ENCODE data around the gene ACP1.

Gene ACP1

DNA sequence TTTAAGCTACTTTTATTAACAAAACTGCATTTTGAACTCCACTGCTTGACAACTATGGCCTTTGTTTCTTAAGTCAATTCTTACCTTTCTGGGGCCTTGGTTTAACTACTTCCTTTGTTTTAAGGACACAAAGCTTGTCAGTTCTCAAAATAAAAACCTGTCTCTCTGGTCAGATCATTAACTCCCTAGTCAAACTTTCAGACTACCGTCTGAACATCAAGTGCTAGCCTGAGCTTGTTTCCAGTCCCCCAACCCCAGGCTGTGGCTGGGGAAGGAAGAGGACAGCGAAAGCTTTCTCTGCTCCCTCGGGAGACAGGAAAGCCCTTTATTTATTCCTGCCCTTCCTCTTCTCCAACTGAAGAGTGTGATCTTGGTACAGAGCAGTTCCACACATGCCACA lies 2.6 kb upstream of the ACP1 start:
- Mint-ChIP-seq H3K27ac (peak overlapping the region; percentile 28), H3K4me1 (peaks cover 4% of the 10 kb centered on the region), H3K4me3 (no peak overlapping the region), H3K9me3 (peaks cover 6% of the 10 kb centered on the region), H3K36me3 (peaks cover 8% of the 10 kb centered on the region), H3K27me3 (no peaks in the 10 kb centered on the region)
- DNase-seq (ENCODE audit: low spot score in 2 of 2): no peak
- ATAC-seq (ENCODE audit: low read depth): no peak

DNA sequence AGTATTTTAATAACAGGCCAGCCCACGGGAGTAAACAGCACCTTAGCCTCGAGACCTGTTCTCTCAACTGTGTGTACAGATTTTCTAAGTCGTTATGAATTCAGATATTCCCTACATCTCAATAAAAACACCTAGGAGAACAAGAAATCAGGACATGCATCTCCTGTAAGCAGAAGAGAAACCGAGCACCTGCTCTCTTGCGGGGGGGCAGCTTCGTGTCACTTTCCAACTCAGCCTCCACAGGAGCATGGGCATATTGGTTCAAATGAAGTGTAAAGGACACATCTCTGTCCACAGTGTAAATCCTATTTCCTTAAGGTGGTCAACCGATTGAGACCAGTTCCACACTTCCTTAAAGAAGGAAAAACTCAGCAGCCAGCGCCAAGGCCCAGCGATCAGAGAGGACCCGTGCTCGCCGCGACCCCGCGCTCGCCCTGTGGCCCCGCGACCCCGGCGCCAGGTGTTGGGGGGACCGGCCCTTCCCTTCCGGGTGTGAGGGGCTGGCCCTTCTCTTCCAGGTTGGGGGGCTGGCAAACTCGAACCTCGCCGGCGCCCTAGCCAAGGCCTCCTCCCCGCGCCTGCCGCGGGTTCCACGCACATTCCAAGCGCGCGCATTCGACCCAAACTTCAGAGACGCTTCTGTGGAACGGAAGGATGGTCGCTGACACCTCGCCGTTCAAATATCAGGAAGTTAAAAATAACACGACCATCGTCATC lies 1.6 kb upstream of the ACP1 start:
- ATAC-seq (ENCODE audit: low read depth) (no peak), DNase-seq (ENCODE audit: low spot score in 2 of 2) (no peak)
- Mint-ChIP-seq H3K36me3 (peaks cover 8% of the 10 kb centered on the region), H3K27me3 (no peaks in the 10 kb centered on the region), H3K4me3 (peak overlapping the region; percentile 96), H3K27ac (peak overlapping the region; percentile 97), H3K9me3 (peaks cover 5% of the 10 kb centered on the region), H3K4me1 (peaks cover 11% of the 10 kb centered on the region)

DNA sequence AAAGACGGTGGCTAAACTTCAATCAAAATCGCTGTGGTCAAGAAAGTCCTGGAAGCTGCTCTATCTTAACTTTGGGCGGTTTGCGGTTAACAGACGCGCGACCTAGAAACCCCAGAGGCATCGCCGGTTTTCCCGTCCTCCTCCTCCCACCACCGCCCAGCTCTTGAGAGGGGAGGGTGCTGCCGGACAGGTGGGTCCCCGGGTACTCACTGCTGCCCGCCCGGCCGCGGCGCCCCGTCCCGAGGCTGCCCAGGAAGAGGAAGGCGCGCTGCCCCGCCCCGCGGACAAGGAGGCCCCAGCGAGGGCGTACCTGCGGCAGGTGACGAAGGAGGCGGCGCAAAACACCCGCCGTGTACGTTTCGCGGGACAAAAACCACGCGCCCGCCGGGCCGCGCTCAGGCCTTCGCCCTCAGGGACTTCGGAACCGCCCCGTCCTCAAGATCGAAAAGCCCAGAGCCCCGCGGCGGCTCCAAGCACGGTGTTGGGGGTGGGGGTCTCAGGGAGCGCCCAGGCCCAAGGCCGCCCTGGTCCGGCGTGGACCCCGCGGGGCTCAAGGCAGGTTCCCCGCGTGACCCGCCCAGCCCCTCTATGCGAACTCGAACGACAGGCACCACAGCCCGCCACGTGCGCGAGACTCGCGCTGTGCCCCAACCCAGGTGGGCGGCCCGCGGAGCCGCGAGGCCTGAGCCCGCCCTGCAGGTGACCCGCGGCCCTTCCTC lies 814 bp upstream of the ACP1 start, which contains the start of gene SH3YL1:
SH3YL1 (minus strand) TSS at position 259 of the 719 bp plus-strand sequence; CDS start at position 211, 48 bp downstream.
- H3K4me1 Mint-ChIP-seq: peaks cover 13% of the 10 kb centered on the region
- no peaks in the 10 kb centered on the region for H3K9me3 Mint-ChIP-seq
- H3K4me3 Mint-ChIP-seq: peak within 1 kb of the TSS; percentile 96
- peaks cover 6% of the 10 kb centered on the region for H3K36me3 Mint-ChIP-seq
- H3K27ac Mint-ChIP-seq: peak within 1 kb of the TSS; percentile 97
- no peaks in the 10 kb centered on the region for H3K27me3 Mint-ChIP-seq
- ATAC-seq (ENCODE audit: low read depth) (peak; percentile 33), DNase-seq (ENCODE audit: low spot score in 2 of 2) (peak in 1 of 2 donors; percentile 43)

- Mint-ChIP-seq H3K27me3 (no peaks in the 10 kb centered on the region), H3K9me3 (no peaks in the 10 kb centered on the region), H3K4me1 (peaks cover 32% of the 10 kb centered on the region), H3K4me3 (no peak overlapping the region), H3K27ac (peak overlapping the region; percentile 68), H3K36me3 (peaks cover 17% of the 10 kb centered on the region)
- DNase-seq (ENCODE audit: low spot score in 2 of 2): no peak
- no peak for ATAC-seq (ENCODE audit: low read depth)
Measured at GRCh38 chr2:268323-268722, 3.6 kb downstream of the ACP1 start.

GRCh38 chr2:269356-270030 lies 4.7 kb downstream of the ACP1 start:
- Mint-ChIP-seq H3K27me3 (no peaks in the 10 kb centered on the region), H3K4me3 (no peak overlapping the region), H3K4me1 (peaks cover 33% of the 10 kb centered on the region), H3K9me3 (no peaks in the 10 kb centered on the region), H3K36me3 (peaks cover 17% of the 10 kb centered on the region), H3K27ac (peak overlapping the region; percentile 68)
- DNase-seq (ENCODE audit: low spot score in 2 of 2) (no peak), ATAC-seq (ENCODE audit: low read depth) (no peak)

GRCh38 chr2:270861-271260 lies 6.1 kb downstream of the ACP1 start:
- H3K27ac Mint-ChIP-seq: peak overlapping the region; percentile 47
- H3K27me3 Mint-ChIP-seq: no peaks in the 10 kb centered on the region
- H3K9me3 Mint-ChIP-seq: no peaks in the 10 kb centered on the region
- peaks cover 39% of the 10 kb centered on the region for H3K4me1 Mint-ChIP-seq
- DNase-seq (ENCODE audit: low spot score in 2 of 2) (no peak), ATAC-seq (ENCODE audit: low read depth) (no peak)
- H3K36me3 Mint-ChIP-seq: peaks cover 22% of the 10 kb centered on the region
- no peak overlapping the region for H3K4me3 Mint-ChIP-seq

DNA sequence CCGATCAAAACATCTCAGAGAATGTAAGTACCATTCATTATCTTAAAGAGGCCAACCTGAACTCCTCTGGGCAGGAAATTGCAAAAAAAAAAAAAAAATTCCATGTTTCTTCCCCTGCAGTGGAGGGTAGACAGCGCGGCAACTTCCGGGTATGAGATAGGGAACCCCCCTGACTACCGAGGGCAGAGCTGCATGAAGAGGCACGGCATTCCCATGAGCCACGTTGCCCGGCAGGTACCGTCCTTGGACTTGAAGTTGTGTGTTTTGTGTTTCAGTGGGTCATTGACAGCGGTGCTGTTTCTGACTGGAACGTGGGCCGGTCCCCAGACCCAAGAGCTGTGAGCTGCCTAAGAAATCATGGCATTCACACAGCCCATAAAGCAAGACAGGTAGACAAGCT lies 7.2 kb downstream of the ACP1 start:
- H3K36me3 Mint-ChIP-seq: peaks cover 27% of the 10 kb centered on the region
- no peak for ATAC-seq (ENCODE audit: low read depth)
- H3K4me3 Mint-ChIP-seq: no peak overlapping the region
- H3K27ac Mint-ChIP-seq: no peak overlapping the region
- DNase-seq (ENCODE audit: low spot score in 2 of 2): no peak
- H3K27me3 Mint-ChIP-seq: no peaks in the 10 kb centered on the region
- no peaks in the 10 kb centered on the region for H3K9me3 Mint-ChIP-seq
- H3K4me1 Mint-ChIP-seq: peaks cover 36% of the 10 kb centered on the region

- ATAC-seq (ENCODE audit: low read depth): no peak
- peaks cover 26% of the 10 kb centered on the region for H3K4me1 Mint-ChIP-seq
Measured at GRCh38 chr2:273333-273732, 8.6 kb downstream of the ACP1 start.

DNA sequence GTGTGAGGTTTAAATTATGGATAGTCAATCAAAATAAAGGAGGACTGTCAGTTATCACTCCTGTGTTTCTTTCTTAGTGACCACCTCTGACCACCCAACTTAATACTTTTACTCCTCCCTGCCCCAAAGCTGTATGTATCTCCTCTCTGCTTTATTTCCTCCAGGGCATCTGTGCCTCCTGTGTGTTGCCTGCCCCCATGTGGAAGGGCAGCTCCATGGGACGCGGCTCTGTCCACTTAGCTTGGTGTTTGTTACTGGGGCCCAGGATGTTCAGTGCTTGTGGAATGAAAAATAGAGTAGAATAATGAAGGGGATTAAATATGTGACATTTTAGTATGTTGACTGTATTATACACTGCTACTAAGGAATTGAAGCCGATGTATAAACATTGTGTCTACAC lies 9.8 kb downstream of the ACP1 start:
- ATAC-seq (ENCODE audit: low read depth) (no peak), DNase-seq (ENCODE audit: low spot score in 2 of 2) (no peak)
- H3K27ac Mint-ChIP-seq: no peak overlapping the region
- no peak overlapping the region for H3K4me3 Mint-ChIP-seq
- peaks cover 42% of the 10 kb centered on the region for H3K36me3 Mint-ChIP-seq
- no peaks in the 10 kb centered on the region for H3K27me3 Mint-ChIP-seq
- H3K9me3 Mint-ChIP-seq: no peaks in the 10 kb centered on the region
- H3K4me1 Mint-ChIP-seq: peaks cover 24% of the 10 kb centered on the region

More at GRCh38 chr2:273333-273732, 8.6 kb downstream of the ACP1 start:
- H3K36me3 Mint-ChIP-seq: peaks cover 39% of the 10 kb centered on the region
- no peaks in the 10 kb centered on the region for H3K9me3 Mint-ChIP-seq
- no peak for DNase-seq (ENCODE audit: low spot score in 2 of 2)
- H3K4me3 Mint-ChIP-seq: no peak overlapping the region
- no peak overlapping the region for H3K27ac Mint-ChIP-seq
- H3K27me3 Mint-ChIP-seq: no peaks in the 10 kb centered on the region

- H3K27ac Mint-ChIP-seq: peak overlapping the region; percentile 50
- peaks cover 45% of the 10 kb centered on the region for H3K36me3 Mint-ChIP-seq
- no peak for DNase-seq (ENCODE audit: low spot score in 2 of 2)
- peak; percentile 76 for ATAC-seq (ENCODE audit: low read depth)
- H3K4me1 Mint-ChIP-seq: peaks cover 15% of the 10 kb centered on the region
- no peak overlapping the region for H3K4me3 Mint-ChIP-seq
- no peaks in the 10 kb centered on the region for H3K9me3 Mint-ChIP-seq
- no peaks in the 10 kb centered on the region for H3K27me3 Mint-ChIP-seq
Measured at GRCh38 chr2:275466-275865, 10.7 kb downstream of the ACP1 start.

DNA sequence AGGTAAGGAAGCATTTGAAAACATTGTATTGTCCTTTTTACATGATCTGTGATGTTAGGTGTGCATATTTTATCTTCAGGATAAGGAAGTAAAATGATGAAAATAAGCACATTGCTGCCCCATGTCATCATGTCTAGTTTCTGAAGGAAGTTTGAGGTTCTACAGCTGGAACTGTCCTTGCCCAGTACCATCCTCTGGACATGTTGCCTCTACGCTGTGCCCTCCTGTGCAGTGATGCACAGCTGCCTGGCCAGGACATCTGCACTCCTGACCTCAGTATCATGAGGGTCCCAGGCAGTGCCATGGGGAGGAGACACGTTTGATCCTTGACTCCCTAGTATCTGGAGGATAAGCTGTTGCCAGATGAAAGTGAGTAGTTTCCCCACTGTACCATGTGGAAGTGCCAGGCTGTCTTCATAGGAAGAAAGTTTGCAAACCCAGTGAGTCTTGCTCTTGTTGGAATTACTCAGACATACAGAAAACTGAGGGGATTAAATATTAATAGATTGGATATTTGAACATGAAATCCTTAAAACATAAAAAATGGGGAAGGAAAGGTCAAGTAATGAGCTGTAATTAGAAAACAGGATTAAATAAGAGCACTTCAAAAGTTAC lies 13.7 kb downstream of the ACP1 start:
- Mint-ChIP-seq H3K36me3 (peaks cover 40% of the 10 kb centered on the region), H3K27ac (no peak overlapping the region), H3K9me3 (no peaks in the 10 kb centered on the region), H3K4me1 (peaks cover 7% of the 10 kb centered on the region), H3K27me3 (no peaks in the 10 kb centered on the region), H3K4me3 (no peak overlapping the region)
- ATAC-seq (ENCODE audit: low read depth): no peak
- no peak for DNase-seq (ENCODE audit: low spot score in 2 of 2)

- no peak for DNase-seq (ENCODE audit: low spot score in 2 of 2)
- ATAC-seq (ENCODE audit: low read depth): no peak
- Mint-ChIP-seq H3K4me3 (no peak overlapping the region), H3K27me3 (no peaks in the 10 kb centered on the region), H3K27ac (no peak overlapping the region), H3K9me3 (no peaks in the 10 kb centered on the region), H3K4me1 (peaks cover 7% of the 10 kb centered on the region), H3K36me3 (peaks cover 40% of the 10 kb centered on the region)
Measured at GRCh38 chr2:278927-279320, 14.2 kb downstream of the ACP1 start.

GRCh38 chr2:279366-279765 lies 14.6 kb downstream of the ACP1 start:
- ATAC-seq (ENCODE audit: low read depth): no peak
- no peak for DNase-seq (ENCODE audit: low spot score in 2 of 2)
- Mint-ChIP-seq H3K27me3 (no peaks in the 10 kb centered on the region), H3K27ac (no peak overlapping the region), H3K4me1 (peaks cover 7% of the 10 kb centered on the region), H3K9me3 (no peaks in the 10 kb centered on the region), H3K36me3 (peaks cover 40% of the 10 kb centered on the region), H3K4me3 (no peak overlapping the region)
